IMR-90 (cell line): ENCODE measurements around the gene REEP2. TPM values are rescaled to one million over a fixed set of nuclear protein-coding genes. Genes with fewer than 3 reads are reported as not detected.

Experiments used
- ATAC-seq: fragments of 200-7000 bp; cut with Tn5 transposase; 2 replicates; pipeline ENCODE4 v1.9.1; 2020; ENCODE audit warnings: low read depth, mild to moderate bottlenecking, moderate library complexity
- BruUV-seq: library from RNA; stranded (reverse); fragments of 400-500 nt; replicated peaks from 2 replicates; lab custom pipeline; 2021; lab: Mats Ljungman, UMichigan
- CTCF ChIA-PET: fragments of 300-600 bp; formaldehyde crosslinking; extraction: SDS; loops from one replicate; lab custom pipeline; 2021; ENCODE audit warnings: antibody characterized with exemption; lab: Yijun Ruan, JAX
- POLR2A ChIA-PET: fragments of 300-600 bp; sonication (Branson Sonifier 250); formaldehyde crosslinking; loops from one replicate; lab custom pipeline; 2022; ENCODE audit warnings: antibody characterized with exemption; ENCODE audit not compliant: unreplicated experiment; lab: Charles Lee
- DNase-seq: peaks from one replicate; pipeline ENCODE4 v3.0.0; 2013
- H2AFZ ChIP-seq: replicated peaks from 2 replicates; pipeline ENCODE3; 2013; ENCODE audit warnings: low read length, mild to moderate bottlenecking; ENCODE audit not compliant: poor library complexity
- H2AK5ac ChIP-seq: 2 replicates; pipeline ENCODE4 v1.6.1; 2013; ENCODE audit warnings: low read depth, low read length, inconsistent platforms
- H2AK9ac ChIP-seq: replicated peaks from 2 replicates; pipeline ENCODE3; 2013; ENCODE audit warnings: mild to moderate bottlenecking, low read depth, low read length, moderate library complexity; ENCODE audit not compliant: poor library complexity
- H2BK120ac ChIP-seq: 2 replicates; pipeline ENCODE4 v1.6.1; 2013; ENCODE audit warnings: low read depth, low read length, inconsistent platforms
- H2BK15ac ChIP-seq: 3 replicates; pipeline ENCODE4 v1.6.1; 2013; ENCODE audit warnings: low read depth, low read length, inconsistent platforms
- H2BK20ac ChIP-seq: 2 replicates; pipeline ENCODE4 v1.6.1; 2013; ENCODE audit warnings: low read depth, mild to moderate bottlenecking, inconsistent platforms, low read length, moderate library complexity
- H2BK5ac ChIP-seq: 2 replicates; pipeline ENCODE4 v1.6.1; 2013; ENCODE audit warnings: mild to moderate bottlenecking, low read depth, low read length, inconsistent platforms; ENCODE audit not compliant: poor library complexity, severe bottlenecking
- H3K14ac ChIP-seq: replicated peaks from 2 replicates; pipeline ENCODE4 v1.6.1; 2013; ENCODE audit warnings: low read depth, low read length, inconsistent platforms
- H3K18ac ChIP-seq: 2 replicates; pipeline ENCODE4 v1.6.1; 2013; ENCODE audit warnings: low read depth, low read length, control low read depth
- H3K23ac ChIP-seq: 2 replicates; pipeline ENCODE4 v1.6.1; 2013; ENCODE audit warnings: low read depth, low read length, inconsistent platforms
- H3K27ac ChIP-seq: 2 replicates; pipeline ENCODE4 v1.5.1; 2013; ENCODE audit warnings: mild to moderate bottlenecking, control low read depth, low read length; ENCODE audit not compliant: insufficient read depth
- H3K27me3 ChIP-seq: 2 replicates; pipeline ENCODE4 v1.6.1; 2013; ENCODE audit warnings: low read length; ENCODE audit not compliant: control insufficient read depth, insufficient read depth
- H3K36me3 ChIP-seq: 2 replicates; pipeline ENCODE4 v1.6.1; 2013; ENCODE audit warnings: low read length, mixed read lengths; ENCODE audit not compliant: control insufficient read depth, insufficient read depth
- H3K4ac ChIP-seq: 2 replicates; pipeline ENCODE4 v1.6.1; 2013; ENCODE audit warnings: low read depth, low read length, inconsistent platforms
- H3K4me1 ChIP-seq: 2 replicates; pipeline ENCODE4 v1.6.1; 2013; ENCODE audit warnings: low read length, mixed read lengths; ENCODE audit not compliant: control insufficient read depth, insufficient read depth
- H3K4me2 ChIP-seq: 2 replicates; pipeline ENCODE4 v1.6.1; 2013; ENCODE audit warnings: low read depth, mild to moderate bottlenecking, control low read depth, low read length, moderate library complexity
- H3K4me3 ChIP-seq: 2 replicates; pipeline ENCODE4 v1.5.1; 2013; ENCODE audit warnings: low read depth, mild to moderate bottlenecking, control low read depth, low read length, moderate library complexity; ENCODE audit not compliant: insufficient read depth
- H3K56ac ChIP-seq: 2 replicates; pipeline ENCODE4 v1.6.1; 2013; ENCODE audit warnings: low read length, inconsistent platforms; ENCODE audit not compliant: insufficient read depth; ENCODE audit errors: extremely low read depth
- H3K79me1 ChIP-seq, 2 experiments: 2 replicates each; pipeline ENCODE4 v1.6.1; 2013; ENCODE audit warnings: low read length in 2 of 2, inconsistent platforms in 1 of 2, low read depth in 1 of 2
- H3K9ac ChIP-seq: 2 replicates; pipeline ENCODE4 v1.6.1; 2013; ENCODE audit warnings: low read depth, low read length, control low read depth
- H3K9me1 ChIP-seq: 2 replicates; pipeline ENCODE4 v1.6.1; 2013; ENCODE audit warnings: low read length, inconsistent platforms; ENCODE audit not compliant: insufficient read depth
- H3K9me3 ChIP-seq: 2 replicates; pipeline ENCODE4 v1.6.1; 2013; ENCODE audit warnings: low read length; ENCODE audit not compliant: control insufficient read depth, insufficient read depth
- H4K20me1 ChIP-seq: 2 replicates; pipeline ENCODE4 v1.6.1; 2013; ENCODE audit warnings: low read length, inconsistent platforms; ENCODE audit not compliant: insufficient read depth
- H4K5ac ChIP-seq: 2 replicates; pipeline ENCODE4 v1.6.1; 2013; ENCODE audit warnings: mild to moderate bottlenecking, low read depth, low read length, control low read depth
- H4K8ac ChIP-seq, 2 experiments: 2 replicates each; pipeline ENCODE4 v1.6.1; 2013; ENCODE audit warnings: low read depth in 2 of 2, low read length in 2 of 2, control low read depth in 1 of 2, inconsistent platforms in 1 of 2
- H4K91ac ChIP-seq: 2 replicates; pipeline ENCODE4 v1.6.1; 2013; ENCODE audit warnings: low read depth, low read length, inconsistent platforms; ENCODE audit not compliant: insufficient read depth
- BHLHE40 ChIP-seq: fragments of 150-350 bp; IDR thresholded peaks from 2 replicates; pipeline ENCODE4 v1.6.1; 2016; ENCODE audit warnings: mild to moderate bottlenecking, low read depth, low read length
- CEBPB ChIP-seq: IDR thresholded peaks from 2 replicates; pipeline ENCODE4 v1.6.1; 2012; ENCODE audit warnings: low read depth, low read length, improper control_type of control experiment
- CHD1 ChIP-seq: IDR thresholded peaks from 2 replicates; pipeline ENCODE4 v1.6.1; 2012; ENCODE audit warnings: low read depth, low read length, improper control_type of control experiment
- FOS ChIP-seq: fragments of 150-350 bp; IDR thresholded peaks from 2 replicates; pipeline ENCODE4 v1.6.1; 2016; ENCODE audit warnings: low read depth, low read length
- MAFK ChIP-seq: IDR thresholded peaks from 2 replicates; pipeline ENCODE4 v1.6.1; 2012; ENCODE audit warnings: low read depth, low read length, improper control_type of control experiment
- MAZ ChIP-seq: IDR thresholded peaks from 2 replicates; pipeline ENCODE4 v1.6.1; 2012; ENCODE audit warnings: low read depth, mild to moderate bottlenecking, low read length, improper control_type of control experiment, moderate library complexity, borderline replicate concordance
- MXI1 ChIP-seq: IDR thresholded peaks from 2 replicates; pipeline ENCODE4 v1.6.1; 2012; ENCODE audit warnings: low read depth, mild to moderate bottlenecking, low read length, moderate library complexity, borderline replicate concordance
- NFE2L2 ChIP-seq: fragments of 150-350 bp; IDR thresholded peaks from 2 replicates; pipeline ENCODE4 v1.6.1; 2016; ENCODE audit warnings: low read depth, mild to moderate bottlenecking, low read length
- POLR2A ChIP-seq: IDR thresholded peaks from 2 replicates; pipeline ENCODE4 v1.6.1; 2012; ENCODE audit warnings: mild to moderate bottlenecking, low read depth, low read length
- RAD21 ChIP-seq: IDR thresholded peaks from 2 replicates; pipeline ENCODE4 v1.6.1; 2012; ENCODE audit warnings: low read length, improper control_type of control experiment
- RCOR1 ChIP-seq: IDR thresholded peaks from 2 replicates; pipeline ENCODE4 v1.6.1; 2012; ENCODE audit warnings: mild to moderate bottlenecking, low read length, improper control_type of control experiment; ENCODE audit not compliant: insufficient replicate concordance
- RFX5 ChIP-seq: IDR thresholded peaks from 2 replicates; pipeline ENCODE4 v1.8.0; 2012; ENCODE audit warnings: low read depth, mild to moderate bottlenecking, low read length, moderate library complexity
- SMC3 ChIP-seq: fragments of 150-350 bp; IDR thresholded peaks from 2 replicates; pipeline ENCODE4 v1.6.1; 2016; ENCODE audit warnings: low read depth, mild to moderate bottlenecking, antibody characterized with exemption, low read length, moderate library complexity
- WGBS, 2 experiments: methylation state at CpG; one replicate each; pipeline versions ENCODE4 v1.1.5 to v1.1.7; 2013; ENCODE audit warnings: missing lambda C conversion rate in 2 of 2; ENCODE audit not compliant: insufficient read length in 1 of 2; ENCODE audit errors: extremely low coverage in 2 of 2; 5-methylcytosine and 5-hydroxymethylcytosine counted together
- dilution Hi-C: fragments of 300-500 bp; cut with HindIII; formaldehyde crosslinking; loops from one replicate; pipeline ENCODE4 v1.14.3; 2018; ENCODE audit warnings: low sequenced_read_pairs; ENCODE audit not compliant: unreplicated experiment
- in situ Hi-C: fragments of 300-500 bp; cut with MboI; formaldehyde crosslinking; loops from 3 replicates; pipeline ENCODE4 v1.14.3; 2019; ENCODE audit warnings: low sequenced_read_pairs, inconsistent platforms, mixed read lengths
- intact Hi-C: fragments of 100-400 bp; cut with micrococcal nuclease; formaldehyde crosslinking; loops from 2 replicates; pipeline ENCODE4 v1.10.0; 2022
- polyA plus RNA-seq, 3 experiments: library from polyadenylated mRNA; depleted of rRNA; stranded (reverse); fragments of >200 nt; gene quantifications; 2 replicates each; pipeline ENCODE4 v1.2.3, GENCODE V29; 2012; ENCODE audit warnings: low replicate concordance in 1 of 3
- total RNA-seq: library from RNA; depleted of rRNA; stranded (reverse); fragments of >200 nt; gene quantifications from 2 replicates; pipeline ENCODE4 v1.2.3, GENCODE V29; 2012
- TF ChIP-seq, protein P1 (sequence below): conservative IDR thresholded peaks from 2 replicates; pipeline ENCODE4 v1.5.1; 2012; ENCODE audit warnings: mild to moderate bottlenecking, low read depth, low read length, improper control_type of control experiment
- TF ChIP-seq, protein P2 (sequence below): fragments of 150-350 bp; IDR thresholded peaks from 2 replicates; pipeline ENCODE4 v1.6.1; 2016; ENCODE audit warnings: low read depth, mild to moderate bottlenecking, low read length, moderate library complexity, borderline replicate concordance
- TF ChIP-seq, protein P3 (sequence below): fragments of 150-350 bp; IDR thresholded peaks from 2 replicates; pipeline ENCODE4 v1.6.1; 2017; ENCODE audit warnings: mild to moderate bottlenecking, antibody characterized with exemption, low read length, low read depth

REEP2 gene
- total and polyA plus RNA-seq, 2 of the 4 experiments (the other 2 are of a cell fraction), result 12.4 to 17.0 TPM

DNA sequence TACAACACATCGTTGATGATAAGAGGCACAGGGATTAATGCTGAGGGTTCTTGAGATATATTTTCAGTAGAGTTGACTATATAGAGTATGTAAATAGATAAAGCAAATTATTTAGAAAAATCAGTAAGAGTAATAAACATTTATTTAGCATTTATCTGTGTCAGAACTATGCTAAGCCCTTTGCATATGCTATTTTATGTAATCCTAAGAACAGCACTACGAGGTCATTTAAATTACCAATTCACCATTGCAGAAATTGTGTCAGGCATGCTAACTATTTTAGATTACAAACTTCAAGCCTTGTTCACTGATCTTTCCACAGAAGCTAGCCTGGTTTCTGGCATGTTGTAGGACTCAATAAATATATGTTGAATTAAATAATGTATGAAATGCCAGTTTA lies 20.4 kb upstream of the REEP2 start:
- no CpG with 5 or more reads among the region's 2 CpGs for WGBS, 2 experiments
- Histone ChIP-seq H3K27me3 (no peaks in the 10 kb centered on the region), H3K27ac (no peak overlapping the region), H4K5ac (no peak overlapping the region), H2BK15ac (no peak overlapping the region), H4K8ac (no peak overlapping the region), H4K91ac (no peak overlapping the region), H2AK5ac (no peak overlapping the region), H2AFZ (no peak overlapping the region), H2AK9ac (no peak overlapping the region), H2BK5ac (no peak overlapping the region), H3K18ac (no peak overlapping the region), H3K79me1 (no peaks in the 10 kb centered on the region), H2BK20ac (no peak overlapping the region), H3K23ac (no peak overlapping the region), H3K4me2 (no peak overlapping the region), H3K36me3 (peaks cover 52% of the 10 kb centered on the region), H2BK120ac (no peak overlapping the region), H4K20me1 (no peaks in the 10 kb centered on the region), H3K4ac (no peak overlapping the region), H3K4me3 (no peak overlapping the region), H3K4me1 (no peaks in the 10 kb centered on the region), H3K9me1 (no peaks in the 10 kb centered on the region; the same call in 1 of the 2 replicates), H3K14ac (no peak overlapping the region), H3K56ac (no peak overlapping the region), H3K9me3 (no peaks in the 10 kb centered on the region), H3K9ac (no peak overlapping the region)
- in situ Hi-C loops, result loop anchor here (10.0 kb wide), 2 partner anchors 194 to 234 kb away; no protein-coding TSS in a partner anchor
- intact Hi-C loops, result no loop called here
- POLR2A ChIA-PET, result no interaction called here
- ATAC-seq, result no peak
- dilution Hi-C loops, result no loop called here
- TF ChIP-seq BHLHE40, result no peak
- no peak for TF ChIP-seq FOS
- TF ChIP-seq MXI1, result no peak
- TF ChIP-seq CHD1, result no peak
- TF ChIP-seq, protein P1, sequence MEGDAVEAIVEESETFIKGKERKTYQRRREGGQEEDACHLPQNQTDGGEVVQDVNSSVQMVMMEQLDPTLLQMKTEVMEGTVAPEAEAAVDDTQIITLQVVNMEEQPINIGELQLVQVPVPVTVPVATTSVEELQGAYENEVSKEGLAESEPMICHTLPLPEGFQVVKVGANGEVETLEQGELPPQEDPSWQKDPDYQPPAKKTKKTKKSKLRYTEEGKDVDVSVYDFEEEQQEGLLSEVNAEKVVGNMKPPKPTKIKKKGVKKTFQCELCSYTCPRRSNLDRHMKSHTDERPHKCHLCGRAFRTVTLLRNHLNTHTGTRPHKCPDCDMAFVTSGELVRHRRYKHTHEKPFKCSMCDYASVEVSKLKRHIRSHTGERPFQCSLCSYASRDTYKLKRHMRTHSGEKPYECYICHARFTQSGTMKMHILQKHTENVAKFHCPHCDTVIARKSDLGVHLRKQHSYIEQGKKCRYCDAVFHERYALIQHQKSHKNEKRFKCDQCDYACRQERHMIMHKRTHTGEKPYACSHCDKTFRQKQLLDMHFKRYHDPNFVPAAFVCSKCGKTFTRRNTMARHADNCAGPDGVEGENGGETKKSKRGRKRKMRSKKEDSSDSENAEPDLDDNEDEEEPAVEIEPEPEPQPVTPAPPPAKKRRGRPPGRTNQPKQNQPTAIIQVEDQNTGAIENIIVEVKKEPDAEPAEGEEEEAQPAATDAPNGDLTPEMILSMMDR, result no peak
- no peak for TF ChIP-seq RCOR1
- TF ChIP-seq MAFK, result no peak
- no peak for TF ChIP-seq CEBPB
- TF ChIP-seq, protein P2, sequence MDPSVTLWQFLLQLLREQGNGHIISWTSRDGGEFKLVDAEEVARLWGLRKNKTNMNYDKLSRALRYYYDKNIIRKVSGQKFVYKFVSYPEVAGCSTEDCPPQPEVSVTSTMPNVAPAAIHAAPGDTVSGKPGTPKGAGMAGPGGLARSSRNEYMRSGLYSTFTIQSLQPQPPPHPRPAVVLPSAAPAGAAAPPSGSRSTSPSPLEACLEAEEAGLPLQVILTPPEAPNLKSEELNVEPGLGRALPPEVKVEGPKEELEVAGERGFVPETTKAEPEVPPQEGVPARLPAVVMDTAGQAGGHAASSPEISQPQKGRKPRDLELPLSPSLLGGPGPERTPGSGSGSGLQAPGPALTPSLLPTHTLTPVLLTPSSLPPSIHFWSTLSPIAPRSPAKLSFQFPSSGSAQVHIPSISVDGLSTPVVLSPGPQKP, result no peak
- TF ChIP-seq, protein P3, sequence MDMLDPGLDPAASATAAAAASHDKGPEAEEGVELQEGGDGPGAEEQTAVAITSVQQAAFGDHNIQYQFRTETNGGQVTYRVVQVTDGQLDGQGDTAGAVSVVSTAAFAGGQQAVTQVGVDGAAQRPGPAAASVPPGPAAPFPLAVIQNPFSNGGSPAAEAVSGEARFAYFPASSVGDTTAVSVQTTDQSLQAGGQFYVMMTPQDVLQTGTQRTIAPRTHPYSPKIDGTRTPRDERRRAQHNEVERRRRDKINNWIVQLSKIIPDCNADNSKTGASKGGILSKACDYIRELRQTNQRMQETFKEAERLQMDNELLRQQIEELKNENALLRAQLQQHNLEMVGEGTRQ, result no peak
- TF ChIP-seq RAD21, result no peak
- no peak for TF ChIP-seq RFX5
- TF ChIP-seq SMC3, result no peak
- TF ChIP-seq MAZ, result no peak
- TF ChIP-seq NFE2L2, result no peak
- no peak for TF ChIP-seq POLR2A
- DNase-seq, result no peak
- no TSS peak for BruUV-seq
- CTCF ChIA-PET, result no interaction called here
